Vagina (tissue), 2 donors: ENCODE measurements around the gene ABCC3.

Experiments
- POLR2A ChIP-seq, 2 donors: fragments of 450-650 bp; IDR thresholded peaks; one replicate each; pipeline ENCODE4 v1.6.1; 2017; ENCODE audit warnings: antibody characterized with exemption in 2 of 2, mild to moderate bottlenecking in 2 of 2, moderate library complexity in 2 of 2
- POLR2AphosphoS5 ChIP-seq, 2 donors: sonication (generic); formaldehyde crosslinking; IDR thresholded peaks; one replicate each; pipeline ENCODE4 v1.9.0; 2017; ENCODE audit warnings: antibody characterized with exemption in 2 of 2, mild to moderate bottlenecking in 2 of 2, low read depth in 1 of 2; ENCODE audit not compliant: insufficient read depth in 1 of 2
- TF ChIP-seq, protein P1 (sequence below), 3 experiments: fragments of 450-650 bp in 2 of 3; fragments of 200-600 bp in 1 of 3; sonication (generic) in 1 of 3; IDR thresholded peaks; one replicate each; pipeline ENCODE4 v1.5.1; 2017 to 2019; ENCODE audit warnings: antibody characterized with exemption in 3 of 3, mild to moderate bottlenecking in 2 of 3, moderate library complexity in 2 of 3

DNA sequence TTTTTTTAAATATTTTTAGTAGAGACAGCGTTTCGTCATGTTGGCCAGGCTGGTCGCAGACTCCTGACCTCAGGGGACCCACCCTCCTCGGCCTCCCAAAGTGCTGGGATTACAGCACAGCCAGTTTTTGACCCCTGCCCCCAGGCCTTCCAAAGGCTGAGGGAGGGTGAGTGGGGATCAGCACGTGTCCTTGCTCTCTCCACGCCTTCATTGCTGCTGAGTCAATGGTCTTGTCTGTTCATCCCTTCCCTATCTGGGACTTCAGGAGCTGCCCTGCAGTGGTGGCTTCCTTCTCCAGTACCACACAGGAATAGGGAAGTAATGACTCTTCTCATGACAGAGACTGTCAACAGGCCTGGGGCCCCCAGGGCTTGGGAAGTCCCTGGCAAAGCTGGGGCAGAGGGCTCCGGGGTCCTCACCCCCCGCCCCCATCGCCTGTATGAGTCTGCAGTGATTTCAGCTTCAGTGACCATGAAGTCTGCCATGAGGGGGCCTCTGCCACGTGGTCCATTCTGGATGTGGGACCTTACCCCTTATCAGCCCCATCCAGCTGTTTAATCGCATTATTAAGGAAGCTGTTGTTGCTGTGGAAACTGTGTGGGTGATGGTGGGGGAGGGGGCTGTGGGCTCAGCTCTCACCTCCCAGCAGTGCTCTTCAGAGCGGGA lies 6.1 kb downstream of the ABCC3 start:
- TF ChIP-seq, protein P1, sequence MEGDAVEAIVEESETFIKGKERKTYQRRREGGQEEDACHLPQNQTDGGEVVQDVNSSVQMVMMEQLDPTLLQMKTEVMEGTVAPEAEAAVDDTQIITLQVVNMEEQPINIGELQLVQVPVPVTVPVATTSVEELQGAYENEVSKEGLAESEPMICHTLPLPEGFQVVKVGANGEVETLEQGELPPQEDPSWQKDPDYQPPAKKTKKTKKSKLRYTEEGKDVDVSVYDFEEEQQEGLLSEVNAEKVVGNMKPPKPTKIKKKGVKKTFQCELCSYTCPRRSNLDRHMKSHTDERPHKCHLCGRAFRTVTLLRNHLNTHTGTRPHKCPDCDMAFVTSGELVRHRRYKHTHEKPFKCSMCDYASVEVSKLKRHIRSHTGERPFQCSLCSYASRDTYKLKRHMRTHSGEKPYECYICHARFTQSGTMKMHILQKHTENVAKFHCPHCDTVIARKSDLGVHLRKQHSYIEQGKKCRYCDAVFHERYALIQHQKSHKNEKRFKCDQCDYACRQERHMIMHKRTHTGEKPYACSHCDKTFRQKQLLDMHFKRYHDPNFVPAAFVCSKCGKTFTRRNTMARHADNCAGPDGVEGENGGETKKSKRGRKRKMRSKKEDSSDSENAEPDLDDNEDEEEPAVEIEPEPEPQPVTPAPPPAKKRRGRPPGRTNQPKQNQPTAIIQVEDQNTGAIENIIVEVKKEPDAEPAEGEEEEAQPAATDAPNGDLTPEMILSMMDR (IDR thresholded peaks at IDR 0.05), result no peak
- no peak for TF ChIP-seq POLR2A (IDR thresholded peaks at IDR 0.05)
- no peak for TF ChIP-seq POLR2AphosphoS5 (IDR thresholded peaks at IDR 0.05; ENCODE audit: insufficient read depth in 1 of 2, low read depth in 1 of 2)
